LoVo (cell line): ENCODE data around the gene TGM5.
A peak's percentile ranks its signal among the peaks of the same experiment; 100 is the strongest.
"Not testable (repeated sequence)": the region's sequence is repeated elsewhere in the genome, so short reads cannot be mapped to it uniquely, and the experiment has no call there.

Experiments
- DNase-seq: peaks from one replicate; pipeline ENCODE4 v3.0.0-alpha.2; 2016; ENCODE audit warnings: low spot score

The TGM5 gene

GRCh38 chr15:43215961-43216360 is 50.8 kb downstream of the TGM5 start:
- no peak for DNase-seq

GRCh38 chr15:43214592-43215295 is 52.0 kb downstream of the TGM5 start:
- DNase-seq = no peak

- DNase-seq = no peak
These were observed 52.6 kb downstream of the TGM5 start for GRCh38 chr15:43214169-43214568.

GRCh38 chr15:43213466-43213865 is 53.3 kb downstream of the TGM5 start:
- DNase-seq = no peak

DNA sequence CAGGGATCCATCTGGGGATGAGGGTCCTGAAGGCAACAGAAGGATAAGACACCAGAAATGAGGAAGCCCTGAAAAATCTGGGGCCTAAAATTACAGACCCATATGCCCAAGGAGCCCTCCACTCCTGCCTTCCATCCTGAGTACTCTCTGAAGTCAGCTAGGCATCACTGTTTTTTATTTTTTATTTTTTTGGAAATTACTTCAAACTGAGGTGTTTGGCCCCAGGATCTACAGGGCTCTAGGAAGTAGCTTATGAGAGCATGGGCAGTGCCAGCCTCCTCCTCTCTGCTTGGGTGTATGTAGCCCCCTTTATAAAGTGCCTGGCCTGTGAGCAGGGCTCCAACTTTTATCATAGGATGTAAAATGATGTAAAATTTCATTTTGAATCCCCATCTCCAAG is 53.8 kb downstream of the TGM5 start:
- no peak for DNase-seq

DNA sequence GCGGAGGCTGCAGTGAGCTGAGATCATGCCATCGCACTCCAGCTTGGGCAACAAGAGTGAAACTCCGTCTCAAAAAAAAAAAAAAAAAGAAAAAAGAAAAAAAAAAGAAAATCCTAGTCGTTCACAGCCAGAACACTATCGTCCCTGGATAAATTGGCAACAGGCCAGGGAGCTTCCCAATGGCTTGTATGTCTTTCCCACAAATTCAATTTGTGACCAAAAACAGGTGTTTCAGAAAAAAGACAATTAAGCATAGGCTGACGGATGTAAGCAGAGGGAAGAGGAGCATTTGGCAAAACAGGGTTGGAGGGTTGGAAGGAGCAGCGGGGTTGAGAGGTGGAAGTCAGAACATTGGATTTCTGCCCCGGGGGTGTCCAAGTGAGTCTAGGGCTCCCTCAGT is 54.4 kb downstream of the TGM5 start:
- no peak for DNase-seq

DNA sequence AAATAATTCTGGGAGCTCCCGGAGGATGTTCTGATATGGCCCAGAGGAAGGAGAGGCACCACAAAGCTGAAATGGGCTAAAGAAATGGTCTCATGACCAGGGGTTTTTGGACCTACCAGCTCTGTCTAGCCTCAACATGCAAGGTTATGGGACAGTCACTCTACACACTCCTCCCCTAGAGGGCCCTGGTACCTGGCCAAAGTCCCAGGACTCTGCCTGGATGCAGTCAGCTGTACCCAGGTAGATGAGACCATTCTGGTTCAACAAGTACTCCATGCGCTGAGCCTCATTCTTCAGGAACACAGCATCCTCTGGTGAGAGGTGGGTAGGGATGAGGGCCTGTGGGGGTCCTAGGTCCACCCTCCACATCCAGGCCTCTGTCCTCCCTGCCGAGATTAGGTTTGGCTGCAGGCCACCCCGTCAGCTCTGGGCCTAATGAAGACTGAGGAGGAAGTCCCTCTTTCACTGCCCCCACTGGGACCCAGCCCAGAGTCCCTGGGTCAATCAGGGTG is 55.4 kb downstream of the TGM5 start:
- no peak for DNase-seq

DNA sequence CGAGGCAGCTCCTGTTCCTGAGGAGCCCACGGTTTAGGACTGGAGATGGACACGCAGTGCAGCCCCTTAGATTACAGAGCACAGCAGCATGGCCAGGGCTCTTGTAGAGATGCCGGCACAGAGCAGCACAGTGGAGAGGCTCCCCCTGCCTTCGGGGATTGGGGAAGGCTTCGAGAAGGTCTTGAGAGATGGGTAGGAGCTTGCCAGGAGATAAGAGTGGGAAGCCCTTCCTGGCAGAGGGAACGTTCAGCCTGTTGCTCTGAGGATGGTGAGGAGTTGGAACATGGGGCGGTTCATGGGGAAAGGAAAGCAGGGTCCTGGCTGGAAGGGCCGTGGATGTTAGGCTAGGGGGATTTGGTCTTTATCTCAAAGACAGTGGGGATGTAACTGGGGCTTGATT is 55.9 kb downstream of the TGM5 start:
- DNase-seq = no peak

GRCh38 chr15:43210172-43210745 is 56.5 kb downstream of the TGM5 start:
- no peak for DNase-seq

GRCh38 chr15:43209059-43209824 is 57.5 kb downstream of the TGM5 start:
- DNase-seq = no peak

- DNase-seq = no peak
These were observed 58.4 kb downstream of the TGM5 start for GRCh38 chr15:43208052-43209002.

- no peak for DNase-seq
These were observed 59.7 kb downstream of the TGM5 start for GRCh38 chr15:43207024-43207423.

- DNase-seq = no peak
These were observed 60.7 kb downstream of the TGM5 start for GRCh38 chr15:43206054-43206453.

GRCh38 chr15:43204016-43204901 is 62.5 kb downstream of the TGM5 start:
- DNase-seq = peak; percentile 32

GRCh38 chr15:43199945-43200488 is 66.7 kb downstream of the TGM5 start:
- no peak for DNase-seq

DNA sequence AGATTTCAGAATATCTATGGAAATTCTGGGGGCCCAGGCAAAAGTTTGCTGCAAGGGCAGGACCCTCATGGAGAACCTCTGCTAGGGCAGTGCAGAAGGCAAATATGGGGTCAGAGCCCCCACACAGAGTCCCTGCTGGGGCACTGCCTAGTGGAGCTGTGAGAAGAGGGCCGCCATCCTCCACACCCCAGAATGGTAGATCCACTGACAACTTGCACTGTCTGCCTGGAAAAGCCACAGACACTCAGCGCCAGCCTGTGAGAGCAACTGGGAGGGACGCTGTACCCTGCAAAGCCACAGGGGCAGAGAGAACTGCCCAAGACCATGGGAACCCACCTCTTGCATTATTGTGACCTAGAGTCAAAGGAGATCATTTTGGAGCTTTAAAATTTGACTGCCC is 67.7 kb downstream of the TGM5 start:
- no peak for DNase-seq

GRCh38 chr15:43198556-43198955 is 68.2 kb downstream of the TGM5 start:
- DNase-seq = not testable (repeated sequence)

- DNase-seq = not testable (repeated sequence)
These were observed 69.0 kb downstream of the TGM5 start for GRCh38 chr15:43197773-43198172.

- DNase-seq = no peak
These were observed 69.8 kb downstream of the TGM5 start for GRCh38 chr15:43196760-43197548.

GRCh38 chr15:43194795-43195194 is 71.9 kb downstream of the TGM5 start:
- no peak for DNase-seq
